Medulla oblongata (tissue), 1 donor: ENCODE data around the gene CYP3A7.
"Not testable (repeated sequence)": the region's sequence is repeated elsewhere in the genome, so short reads cannot be mapped to it uniquely, and the experiment has no call there.

Source experiments
- DNase-seq: peaks from one replicate; pipeline ENCODE4 v3.0.0-alpha.2; 2015; ENCODE audit errors: extremely low spot score

CYP3A7 gene

GRCh38 chr7:99668541-99668940 is 66.5 kb downstream of the CYP3A7 start:
- DNase-seq, result no peak

- DNase-seq, result no peak
Observed at GRCh38 chr7:99667179-99667578, 67.8 kb downstream of the CYP3A7 start.

- no peak for DNase-seq
Observed at GRCh38 chr7:99666013-99666395, 69.0 kb downstream of the CYP3A7 start.

GRCh38 chr7:99665312-99666012 is 69.5 kb downstream of the CYP3A7 start:
- no peak for DNase-seq

- DNase-seq, result not testable (repeated sequence)
Observed at GRCh38 chr7:99657879-99658278, 77.1 kb downstream of the CYP3A7 start.
